H9 (cell line): ENCODE data around the gene RHOA. TPM values are rescaled to one million over a fixed set of nuclear protein-coding genes. Genes with fewer than 3 reads are reported as not detected.

ENCODE experiments used
- DNase-seq: peaks from one replicate; pipeline ENCODE4 v3.0.0-alpha.2; 2017
- H2AFZ ChIP-seq: one replicate; pipeline ENCODE4 v1.6.1; 2013; ENCODE audit warnings: mild to moderate bottlenecking, low read length, control low read depth, moderate library complexity
- H2AK5ac ChIP-seq: 2 replicates; pipeline ENCODE4 v1.6.1; 2013; ENCODE audit warnings: low read length, control low read depth, mixed read lengths; ENCODE audit not compliant: insufficient read length
- H2BK120ac ChIP-seq: one replicate; pipeline ENCODE4 v1.6.1; 2013; ENCODE audit warnings: low read depth, mild to moderate bottlenecking, low read length, control low read depth, inconsistent platforms; ENCODE audit not compliant: poor library complexity, severe bottlenecking
- H2BK12ac ChIP-seq: 2 replicates; pipeline ENCODE4 v1.6.1; 2013; ENCODE audit warnings: low read length, control low read depth, mixed read lengths, low read depth; ENCODE audit not compliant: insufficient read length
- H2BK15ac ChIP-seq: 2 replicates; pipeline ENCODE4 v1.6.1; 2013; ENCODE audit warnings: low read depth, low read length, control low read depth
- H2BK20ac ChIP-seq: one replicate; pipeline ENCODE4 v1.6.1; 2013; ENCODE audit warnings: low read depth, mild to moderate bottlenecking, low read length, control low read depth, inconsistent platforms; ENCODE audit not compliant: poor library complexity, severe bottlenecking
- H2BK5ac ChIP-seq: 2 replicates; pipeline ENCODE4 v1.6.1; 2013; ENCODE audit warnings: low read length, control low read depth, mixed read lengths; ENCODE audit not compliant: insufficient read length
- H3K14ac ChIP-seq: 2 replicates; pipeline ENCODE4 v1.6.1; 2013; ENCODE audit warnings: low read length, control low read depth; ENCODE audit not compliant: insufficient read depth
- H3K18ac ChIP-seq: 2 replicates; pipeline ENCODE4 v1.6.1; 2013; ENCODE audit warnings: low read depth, mild to moderate bottlenecking, mixed read lengths, low read length, control low read depth; ENCODE audit not compliant: insufficient read length
- H3K23ac ChIP-seq: 2 replicates; pipeline ENCODE4 v1.6.1; 2013; ENCODE audit warnings: low read length, control low read depth, mixed read lengths, low read depth; ENCODE audit not compliant: insufficient read length
- H3K23me2 ChIP-seq: 2 replicates; pipeline ENCODE4 v1.6.1; 2013; ENCODE audit warnings: low read depth, mild to moderate bottlenecking, mixed read lengths, low read length, control low read depth; ENCODE audit not compliant: insufficient read length, poor library complexity, severe bottlenecking
- H3K27ac ChIP-seq: 2 replicates; pipeline ENCODE4 v1.5.1; 2013; ENCODE audit warnings: low read length, control low read depth, mixed read lengths, low read depth; ENCODE audit not compliant: insufficient read length
- H3K27me3 ChIP-seq: 2 replicates; pipeline ENCODE4 v1.6.1; 2013; ENCODE audit warnings: low read length, control low read depth, inconsistent platforms; ENCODE audit not compliant: insufficient read depth
- H3K4ac ChIP-seq: 2 replicates; pipeline ENCODE4 v1.6.1; 2013; ENCODE audit warnings: low read depth, mild to moderate bottlenecking, control low read depth, inconsistent platforms, low read length, moderate library complexity
- H3K4me1 ChIP-seq: 2 replicates; pipeline ENCODE4 v1.6.1; 2013; ENCODE audit warnings: low read length, control low read depth, inconsistent platforms; ENCODE audit not compliant: insufficient read depth
- H3K4me2 ChIP-seq: 2 replicates; pipeline ENCODE4 v1.6.1; 2013; ENCODE audit warnings: low read length, control low read depth, mixed read lengths; ENCODE audit not compliant: insufficient read length, insufficient read depth
- H3K56ac ChIP-seq: 2 replicates; pipeline ENCODE4 v1.6.1; 2013; ENCODE audit warnings: low read depth, mild to moderate bottlenecking, mixed read lengths, low read length, control low read depth; ENCODE audit not compliant: insufficient read length
- H3K79me1 ChIP-seq: 2 replicates; pipeline ENCODE4 v1.6.1; 2013; ENCODE audit warnings: low read depth, mild to moderate bottlenecking, moderate library complexity, low read length, control low read depth, inconsistent platforms; ENCODE audit not compliant: insufficient read depth, poor library complexity, severe bottlenecking
- H3K79me2 ChIP-seq: 2 replicates; pipeline ENCODE4 v1.6.1; 2013; ENCODE audit warnings: low read length, control low read depth, inconsistent platforms; ENCODE audit not compliant: insufficient read depth
- H3K9ac ChIP-seq: 2 replicates; pipeline ENCODE4 v1.6.1; 2013; ENCODE audit warnings: low read length, control low read depth, mixed read lengths; ENCODE audit not compliant: insufficient read length; ENCODE audit errors: extremely low read depth
- H3K9me3 ChIP-seq: one replicate; pipeline ENCODE4 v1.6.1; 2013; ENCODE audit warnings: low read depth, low read length, inconsistent platforms; ENCODE audit not compliant: control insufficient read depth
- H3T11ph ChIP-seq: one replicate; pipeline ENCODE4 v1.6.1; 2013; ENCODE audit warnings: mild to moderate bottlenecking, low read length, control low read depth, inconsistent platforms
- H4K20me1 ChIP-seq: one replicate; pipeline ENCODE4 v1.6.1; 2013; ENCODE audit not compliant: control insufficient read depth, insufficient read length, insufficient read depth
- H4K5ac ChIP-seq: 2 replicates; pipeline ENCODE4 v1.6.1; 2013; ENCODE audit warnings: low read depth, mild to moderate bottlenecking, mixed read lengths, low read length, control low read depth; ENCODE audit not compliant: insufficient read length
- H4K8ac ChIP-seq: replicated peaks from 2 replicates; pipeline ENCODE4 v1.6.1; 2013; ENCODE audit warnings: low read length, control low read depth, mixed read lengths, low read depth; ENCODE audit not compliant: insufficient read length
- H4K91ac ChIP-seq: 2 replicates; pipeline ENCODE4 v1.6.1; 2013; ENCODE audit warnings: low read depth, mild to moderate bottlenecking, moderate library complexity, mixed read lengths, low read length, control low read depth; ENCODE audit not compliant: insufficient read length
- H3K27ac Mint-ChIP-seq, 3 experiments: 2 replicates in 2 of 3; 3 replicates in 1 of 3; pipeline ENCODE4 v1.8.0; 2020 to 2021; ENCODE audit warnings: mixed read lengths in 3 of 3, mild to moderate bottlenecking in 1 of 3, moderate library complexity in 1 of 3
- H3K27me3 Mint-ChIP-seq: 2 replicates; pipeline ENCODE4 v1.8.0; 2021; ENCODE audit warnings: low read depth, mild to moderate bottlenecking, moderate library complexity, mixed read lengths
- H3K36me3 Mint-ChIP-seq, 3 experiments: 2 replicates in 2 of 3; 3 replicates in 1 of 3; pipeline ENCODE4 v1.8.0; 2020 to 2021; ENCODE audit warnings: low read depth in 3 of 3, mixed read lengths in 3 of 3; ENCODE audit not compliant: insufficient read depth in 1 of 3
- H3K4me1 Mint-ChIP-seq, 2 experiments: 2 replicates each; pipeline ENCODE4 v1.8.0; 2020; ENCODE audit warnings: mixed read lengths in 2 of 2
- H3K4me3 Mint-ChIP-seq, 2 experiments: 2 replicates in 1 of 2; 3 replicates in 1 of 2; pipeline ENCODE4 v1.8.0; 2020 to 2021; ENCODE audit warnings: mild to moderate bottlenecking in 2 of 2, mixed read lengths in 2 of 2, moderate library complexity in 1 of 2
- H3K9me3 Mint-ChIP-seq, 2 experiments: 2 replicates in 1 of 2; 3 replicates in 1 of 2; pipeline ENCODE4 v1.8.0; 2020; ENCODE audit warnings: mild to moderate bottlenecking in 2 of 2, mixed read lengths in 2 of 2, moderate library complexity in 1 of 2
- CTCF ChIP-seq: fragments of 200-600 bp; sonication (generic); conservative IDR thresholded peaks from 3 replicates; pipeline ENCODE4 v1.8.0; 2021; ENCODE audit warnings: antibody characterized with exemption, mild to moderate bottlenecking
- WGBS: extraction: QIAGEN DNeasy Blood & Tissue Kit; methylation state at CpG from one replicate; pipeline ENCODE4 v1.1.7; 2013; ENCODE audit warnings: missing lambda C conversion rate, low lambda C conversion rate, mixed read lengths; ENCODE audit not compliant: insufficient read length; ENCODE audit errors: extremely low coverage; 5-methylcytosine and 5-hydroxymethylcytosine counted together
- total RNA-seq: library from RNA; stranded (reverse); gene quantifications from 2 replicates; pipeline ENCODE4 v1.2.1, GENCODE V29; 2021

Gene RHOA
- total RNA-seq, 1 experiment from 2014 or later: 403 TPM

- H4K20me1 ChIP-seq: no peaks in the 10 kb centered on the region
- no peak overlapping the region for H3K56ac ChIP-seq
- no peak overlapping the region for H4K5ac ChIP-seq
- H3K9ac ChIP-seq: no peak overlapping the region
- no peak overlapping the region for H2AFZ ChIP-seq
- H3K4me1 ChIP-seq: no peaks in the 10 kb centered on the region
- H3K14ac ChIP-seq: no peak overlapping the region
- H3K79me2 ChIP-seq: peaks cover 23% of the 10 kb centered on the region; the same call in 1 of the 2 replicates
- H3K9me3 ChIP-seq: no peaks in the 10 kb centered on the region
- H3K4ac ChIP-seq: no peak overlapping the region
- no peak overlapping the region for H2BK20ac ChIP-seq
- no CpG with 5 or more reads among the region's 1 CpG for WGBS
- peaks cover 25% of the 10 kb centered on the region for H3K79me1 ChIP-seq
- no peak overlapping the region for H2AK5ac ChIP-seq
- no peaks in the 10 kb centered on the region; the same call in 1 of the 2 replicates for H3K27me3 ChIP-seq
- Mint-ChIP-seq H3K4me3 (no peak overlapping the region), H3K27ac (peak overlapping the region; percentile 78 to 90 (median 83); a peak in 4 of 7 replicates), H3K27me3 (no peaks in the 10 kb centered on the region), H3K4me1 (peaks cover 8 to 9% of the 10 kb centered on the region in 2 experiments; a peak in 3 of 4 replicates), H3K36me3 (peaks cover 23 to 33% (median 30%) of the 10 kb centered on the region in 3 experiments), H3K9me3 (no peaks in the 10 kb centered on the region)
- H3K23ac ChIP-seq: no peak overlapping the region
- no peak overlapping the region for H2BK15ac ChIP-seq
- H4K8ac ChIP-seq: no peak overlapping the region
- H2BK12ac ChIP-seq: no peak overlapping the region
- H4K91ac ChIP-seq: no peak overlapping the region
- TF ChIP-seq CTCF: no peak
- H2BK120ac ChIP-seq: no peak overlapping the region
- no peak overlapping the region for H3K18ac ChIP-seq
- no peaks in the 10 kb centered on the region for H3K23me2 ChIP-seq
- H3T11ph ChIP-seq: no peak overlapping the region
- no peak overlapping the region for H3K27ac ChIP-seq
- H2BK5ac ChIP-seq: no peak overlapping the region
- no peak for DNase-seq
- no peak overlapping the region for H3K4me2 ChIP-seq
These were observed 34.3 kb downstream of the RHOA start for GRCh38 chr3:49377483-49377882.
